SK-N-SH (cell line): ENCODE data around the gene LTBP1.

Experiments used
- CHD2 ChIP-seq: fragments of 150-350 bp; IDR thresholded peaks from 2 replicates; pipeline ENCODE4 v1.6.1; 2018; ENCODE audit warnings: low read length; ENCODE audit not compliant: partially characterized antibody
- EP300 ChIP-seq, 2 experiments: IDR thresholded peaks; 2 replicates each; pipeline versions ENCODE4 v1.4.0 to v1.6.1; 2012; ENCODE audit warnings: borderline replicate concordance in 1 of 2, low read depth in 1 of 2, low read length in 1 of 2
- FOSL2 ChIP-seq: IDR thresholded peaks from 2 replicates; pipeline ENCODE4 v1.4.0; 2012; ENCODE audit warnings: low read depth, mild to moderate bottlenecking, moderate library complexity, borderline replicate concordance
- GABPA ChIP-seq: IDR thresholded peaks from 2 replicates; pipeline ENCODE4 v1.4.0; 2012; ENCODE audit warnings: low read depth, mild to moderate bottlenecking
- JUND ChIP-seq: IDR thresholded peaks from 2 replicates; pipeline ENCODE4 v1.4.0; 2012
- TAF1 ChIP-seq: IDR thresholded peaks from 2 replicates; pipeline ENCODE4 v1.6.1; 2012; ENCODE audit warnings: low read depth, mild to moderate bottlenecking, low read length, moderate library complexity, borderline replicate concordance
- TF ChIP-seq, protein P1 (sequence below): fragments of 200-600 bp; sonication (generic); IDR thresholded peaks from 2 replicates; pipeline ENCODE4 v1.6.1; 2017; ENCODE audit warnings: antibody characterized with exemption, mild to moderate bottlenecking, moderate library complexity

DNA sequence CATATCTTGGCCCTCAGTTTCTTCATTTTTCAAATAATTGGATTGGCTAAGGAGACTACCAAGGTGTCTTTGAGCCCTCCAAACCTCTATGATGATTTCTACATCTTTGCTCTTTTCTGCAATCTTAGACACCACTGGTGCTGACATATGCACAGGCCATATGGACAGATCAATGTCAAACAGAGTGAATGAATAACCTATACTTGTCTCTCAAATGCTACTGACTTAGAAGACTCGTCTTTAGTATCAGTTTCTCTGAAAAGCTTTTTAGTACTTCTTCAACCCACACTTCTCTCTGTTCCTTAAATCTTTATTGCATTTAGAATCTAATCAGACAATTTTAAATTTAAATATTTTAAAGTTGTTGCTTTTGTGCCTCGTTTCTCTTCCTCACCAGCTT is 258.2 kb downstream of the LTBP1 start:
- TF ChIP-seq, protein P1, sequence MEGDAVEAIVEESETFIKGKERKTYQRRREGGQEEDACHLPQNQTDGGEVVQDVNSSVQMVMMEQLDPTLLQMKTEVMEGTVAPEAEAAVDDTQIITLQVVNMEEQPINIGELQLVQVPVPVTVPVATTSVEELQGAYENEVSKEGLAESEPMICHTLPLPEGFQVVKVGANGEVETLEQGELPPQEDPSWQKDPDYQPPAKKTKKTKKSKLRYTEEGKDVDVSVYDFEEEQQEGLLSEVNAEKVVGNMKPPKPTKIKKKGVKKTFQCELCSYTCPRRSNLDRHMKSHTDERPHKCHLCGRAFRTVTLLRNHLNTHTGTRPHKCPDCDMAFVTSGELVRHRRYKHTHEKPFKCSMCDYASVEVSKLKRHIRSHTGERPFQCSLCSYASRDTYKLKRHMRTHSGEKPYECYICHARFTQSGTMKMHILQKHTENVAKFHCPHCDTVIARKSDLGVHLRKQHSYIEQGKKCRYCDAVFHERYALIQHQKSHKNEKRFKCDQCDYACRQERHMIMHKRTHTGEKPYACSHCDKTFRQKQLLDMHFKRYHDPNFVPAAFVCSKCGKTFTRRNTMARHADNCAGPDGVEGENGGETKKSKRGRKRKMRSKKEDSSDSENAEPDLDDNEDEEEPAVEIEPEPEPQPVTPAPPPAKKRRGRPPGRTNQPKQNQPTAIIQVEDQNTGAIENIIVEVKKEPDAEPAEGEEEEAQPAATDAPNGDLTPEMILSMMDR: no peak
- TF ChIP-seq GABPA (no peak), EP300 (IDR thresholded peaks at IDR 0.05; ENCODE audit: borderline replicate concordance in 1 of 2, low read depth in 1 of 2, low read length in 1 of 2) (no peak), JUND (no peak), TAF1 (no peak), CHD2 (no peak), FOSL2 (no peak)
